GM12878 (cell line): ENCODE data around the gene AMBRA1. TPM values are rescaled to one million over a fixed set of nuclear protein-coding genes. Genes with fewer than 3 reads are reported as not detected.

ENCODE experiments used
- ATAC-seq: fragments of 200-7000 bp; cut with Tn5 transposase; 3 replicates; pipeline ENCODE4 v1.9.1; 2020; ENCODE audit warnings: mild to moderate bottlenecking, moderate library complexity
- BruUV-seq: library from RNA; stranded (reverse); fragments of 400-500 nt; replicated peaks from 2 replicates; lab custom pipeline; 2021; lab: Mats Ljungman, UMichigan
- CTCF ChIA-PET: fragments of 300-600 bp; sonication (Branson Sonifier 250); formaldehyde crosslinking; extraction: SDS; loops from one replicate; lab custom pipeline; 2021; ENCODE audit warnings: inconsistent platforms; lab: Yijun Ruan, JAX
- POLR2A ChIA-PET: fragments of 350-600 bp; formaldehyde crosslinking; extraction: SDS; loops from one replicate; lab custom pipeline; 2021; ENCODE audit warnings: inconsistent platforms; lab: Charles Lee
- RAD21 ChIA-PET: fragments of 300-600 bp; sonication (Branson Sonifier 250); formaldehyde crosslinking; loops from one replicate; lab custom pipeline; 2023; ENCODE audit warnings: antibody characterized with exemption; ENCODE audit not compliant: unreplicated experiment; lab: Charles Lee
- SMC1A ChIA-PET: fragments of 300-600 bp; sonication (Branson Sonifier 250); formaldehyde crosslinking; loops from one replicate; lab custom pipeline; 2023; ENCODE audit not compliant: unreplicated experiment, uncharacterized antibody; lab: Charles Lee
- DNase-seq: peaks from one replicate; pipeline ENCODE4 v3.0.0-alpha.2; 2011; ENCODE audit warnings: low read depth, low spot score
- FAIRE-seq: peaks from 3 replicates; lab custom pipeline; 2011; peaks lifted over from hg19 to GRCh38; lab: Jason Lieb, UNC
- H2AFZ ChIP-seq: 2 replicates; pipeline ENCODE4 v1.6.0; 2011; ENCODE audit warnings: low read depth, low read length, control low read depth; ENCODE audit not compliant: control insufficient read depth
- H3K27ac ChIP-seq: 2 replicates; pipeline ENCODE4 v1.5.1; 2011; ENCODE audit warnings: control low read depth; ENCODE audit not compliant: control insufficient read depth, insufficient read depth
- H3K27me3 ChIP-seq, 2 experiments: replicated peaks in 1 of 2; 2 replicates each; pipeline versions ENCODE4 v1.6.0 to v1.6.1; 2011; ENCODE audit warnings: low read length in 1 of 2; ENCODE audit not compliant: control insufficient read depth in 2 of 2, insufficient read depth in 2 of 2
- H3K36me3 ChIP-seq, 2 experiments: 2 replicates each; pipeline ENCODE4 v1.5.1; 2011; ENCODE audit warnings: low read length in 1 of 2; ENCODE audit not compliant: control insufficient read depth in 2 of 2, insufficient read depth in 2 of 2
- H3K4me1 ChIP-seq: 2 replicates; pipeline ENCODE4 v1.6.1; 2011; ENCODE audit warnings: mild to moderate bottlenecking, low read length, moderate library complexity, mixed read lengths; ENCODE audit not compliant: control insufficient read depth, insufficient read depth
- H3K4me2 ChIP-seq: 2 replicates; pipeline ENCODE4 v1.6.0; 2011; ENCODE audit warnings: control low read depth; ENCODE audit not compliant: control insufficient read depth, insufficient read depth
- H3K4me3 ChIP-seq: fragments of 200-600 bp; sonication (generic); 2 replicates; pipeline ENCODE4 v1.5.1; 2016
- H3K79me2 ChIP-seq: 2 replicates; pipeline ENCODE4 v1.6.0; 2011; ENCODE audit warnings: low read length; ENCODE audit not compliant: control insufficient read depth, insufficient read depth
- H3K9ac ChIP-seq: 2 replicates; pipeline ENCODE4 v1.8.0; 2011; ENCODE audit warnings: low read length, control low read depth, mixed read lengths; ENCODE audit not compliant: control insufficient read depth, insufficient read depth
- H3K9me3 ChIP-seq: replicated peaks from 3 replicates; pipeline ENCODE4 v1.5.1; 2011; ENCODE audit warnings: mild to moderate bottlenecking, low read length; ENCODE audit not compliant: control insufficient read depth, insufficient read depth
- H4K20me1 ChIP-seq: 2 replicates; pipeline ENCODE4 v1.6.0; 2011; ENCODE audit not compliant: control insufficient read depth, insufficient read depth
- CREM ChIP-seq: IDR thresholded peaks from 2 replicates; pipeline ENCODE4 v1.6.1; 2014; ENCODE audit warnings: antibody characterized with exemption, low read depth
- DPF2 ChIP-seq: fragments of 450-650 bp; IDR thresholded peaks from 2 replicates; pipeline ENCODE4 v1.6.1; 2017; ENCODE audit warnings: mild to moderate bottlenecking
- MTA2 ChIP-seq: fragments of 450-650 bp; IDR thresholded peaks from 2 replicates; pipeline ENCODE4 v1.6.1; 2016; ENCODE audit warnings: low read depth, mild to moderate bottlenecking, moderate library complexity
- MYB ChIP-seq: fragments of 150-350 bp; IDR thresholded peaks from 2 replicates; pipeline ENCODE4 v1.6.1; 2014; ENCODE audit warnings: mild to moderate bottlenecking, low read depth, low read length, borderline replicate concordance
- NFYB ChIP-seq: IDR thresholded peaks from 2 replicates; pipeline ENCODE4 v1.6.1; 2011; ENCODE audit warnings: low read depth, mild to moderate bottlenecking, low read length, improper control_type of control experiment, moderate library complexity; ENCODE audit not compliant: insufficient read depth
- NR2C1 ChIP-seq: fragments of 450-650 bp; IDR thresholded peaks from 2 replicates; pipeline ENCODE4 v1.6.1; 2017; ENCODE audit warnings: antibody characterized with exemption, mild to moderate bottlenecking, moderate library complexity
- POLR2A ChIP-seq: IDR thresholded peaks from 2 replicates; pipeline ENCODE4 v1.6.1; 2011; ENCODE audit warnings: low read depth, mild to moderate bottlenecking, low read length
- RAD21 ChIP-seq: IDR thresholded peaks from 2 replicates; pipeline ENCODE4 v1.6.1; 2011; ENCODE audit warnings: mild to moderate bottlenecking, low read depth, low read length, moderate library complexity; ENCODE audit not compliant: insufficient read depth
- RAD51 ChIP-seq: fragments of 450-650 bp; IDR thresholded peaks from 2 replicates; pipeline ENCODE4 v1.6.1; 2016; ENCODE audit warnings: moderate library complexity, mild to moderate bottlenecking, inconsistent platforms
- SMC3 ChIP-seq: IDR thresholded peaks from 2 replicates; pipeline ENCODE4 v1.6.1; 2011; ENCODE audit warnings: low read length, improper control_type of control experiment, borderline replicate concordance
- STAT3 ChIP-seq: IDR thresholded peaks from 2 replicates; pipeline ENCODE4 v1.6.1; 2011; ENCODE audit warnings: low read depth, low read length, improper control_type of control experiment
- TCF7 ChIP-seq: IDR thresholded peaks from 2 replicates; pipeline ENCODE4 v1.6.1; 2014; ENCODE audit warnings: antibody characterized with exemption, borderline replicate concordance
- ZNF207 ChIP-seq: fragments of 450-650 bp; IDR thresholded peaks from 2 replicates; pipeline ENCODE4 v1.6.1; 2014; ENCODE audit warnings: antibody characterized with exemption, mild to moderate bottlenecking, borderline replicate concordance
- ZNF384 ChIP-seq: IDR thresholded peaks from 2 replicates; pipeline ENCODE4 v1.6.1; 2012; ENCODE audit warnings: low read depth, mild to moderate bottlenecking, low read length, improper control_type of control experiment, borderline replicate concordance
- WGBS: methylation state at CpG from one replicate; pipeline ENCODE4 v1.1.6; 2016; ENCODE audit warnings: low lambda C conversion rate; ENCODE audit not compliant: insufficient replicate concordance, insufficient coverage; ENCODE audit errors: missing lambda C conversion rate; 5-methylcytosine and 5-hydroxymethylcytosine counted together
- in situ Hi-C: fragments of 300-500 bp; cut with MboI; formaldehyde crosslinking; loops from 9 replicates; pipeline ENCODE4 v1.14.3; 2018; ENCODE audit warnings: mixed read lengths
- intact Hi-C: fragments of 100-400 bp; cut with micrococcal nuclease; formaldehyde crosslinking; loops from one replicate; pipeline ENCODE4 v1.14.2; 2022; ENCODE audit not compliant: unreplicated experiment
- polyA plus RNA-seq, 11 experiments: library from polyadenylated mRNA; depleted of rRNA in 4 of 11; unstranded in 6 of 11; stranded (reverse) in 5 of 11; fragments of >200 nt; fragmentation: Nextera tagmentation in 4 of 11; fragmentation: Illumina TruSeq in 1 of 11; extraction: Ambion mirVana in 4 of 11; extraction: Trizol in 1 of 11; gene quantifications; 1 replicate in 1 of 11; 2 replicates in 10 of 11; pipeline versions ENCODE4 v1.2.1 to v1.2.3, GENCODE V29; 2011 to 2016; ENCODE audit warnings: inconsistent platforms in 2 of 11, missing spikeins in 2 of 11, low read depth in 1 of 11
- total RNA-seq, 4 experiments: library from RNA; depleted of rRNA in 3 of 4; stranded (reverse); fragments of >200 nt in 3 of 4; fragmentation: Illumina TruSeq in 1 of 4; extraction: Trizol in 1 of 4; gene quantifications; 2 replicates each; pipeline versions ENCODE4 v1.2.1 to v1.2.3, GENCODE V29; 2013 to 2021
- TF ChIP-seq, protein P1 (sequence below): IDR thresholded peaks from 2 replicates; pipeline ENCODE4 v1.6.1; 2011; ENCODE audit warnings: mild to moderate bottlenecking, low read depth, low read length, moderate library complexity; ENCODE audit not compliant: insufficient replicate concordance
- TF ChIP-seq, protein P2 (sequence below): fragments of 450-650 bp; IDR thresholded peaks from 2 replicates; pipeline ENCODE4 v1.6.1; 2017; ENCODE audit warnings: mild to moderate bottlenecking, moderate library complexity
- TF ChIP-seq, protein P3 (sequence below): fragments of 450-650 bp; IDR thresholded peaks from 2 replicates; pipeline ENCODE4 v1.6.1; 2016; ENCODE audit warnings: mild to moderate bottlenecking

Gene AMBRA1
- total and polyA plus RNA-seq, 10 of the 15 experiments (the other 5 are each of a cell fraction or from before 2014, with no cell fraction given) = 0.57 to 34.3 (median 13.7) TPM

DNA sequence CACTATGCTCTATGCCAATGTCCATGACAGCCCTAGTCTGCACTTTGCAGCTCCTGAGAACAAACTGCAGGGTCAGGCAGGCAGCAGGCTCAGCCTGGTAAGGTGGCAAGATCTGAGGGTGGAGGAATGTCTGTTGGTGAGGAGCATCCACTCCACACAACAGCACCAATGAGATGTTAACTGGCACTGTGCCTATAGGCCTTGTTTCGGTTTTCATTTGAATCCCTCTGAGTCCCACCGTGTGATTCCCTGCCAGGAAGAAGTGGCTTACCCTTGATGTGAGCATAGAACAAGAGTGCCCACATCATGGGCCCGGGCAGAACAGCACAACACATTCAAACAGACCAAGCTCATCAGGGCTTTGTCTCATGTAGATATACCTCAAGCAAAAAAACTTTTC is 158.1 kb downstream of the AMBRA1 start:
- in situ Hi-C loops = no loop called here
- no TSS peak for BruUV-seq
- intact Hi-C loops = no loop called here
- Histone ChIP-seq H3K9ac (no peak overlapping the region), H3K79me2 (no peaks in the 10 kb centered on the region), H3K27me3 (no peaks in the 10 kb centered on the region), H3K36me3 (peaks cover 18 to 23% of the 10 kb centered on the region in 2 experiments; a peak in 3 of 4 replicates), H3K9me3 (no peaks in the 10 kb centered on the region), H3K4me1 (peaks cover 4% of the 10 kb centered on the region; the same call in 1 of the 2 replicates), H3K27ac (no peak overlapping the region), H4K20me1 (no peaks in the 10 kb centered on the region), H2AFZ (no peak overlapping the region), H3K4me2 (no peak overlapping the region), H3K4me3 (no peak overlapping the region)
- no peak for FAIRE-seq
- ChIA-PET RAD21 (interaction anchor here (1.3 to 3.5 kb wide), 6 partner anchors 10 to 94 kb away, joined by 3 to 31 read pairs (median 11); no protein-coding TSS in a partner anchor), CTCF (interaction anchor here (1.5 to 3.8 kb wide), 2 partner anchors 11 to 186 kb away, joined by 3 to 30 read pairs; no protein-coding TSS in a partner anchor), SMC1A (interaction anchor here (0.8 to 8.0 kb wide), 9 partner anchors 10 to 120 kb away, joined by 3 to 105 read pairs (median 4); no protein-coding TSS in a partner anchor), POLR2A (interaction anchor here (1.0 to 2.9 kb wide), 3 partner anchors 42 to 74 kb away, joined by 3 to 19 read pairs (median 3); no protein-coding TSS in a partner anchor)
- ATAC-seq = no peak; the same call in 2 of the 3 replicates
- TF ChIP-seq ZNF207 (no peak), SMC3 (no peak), STAT3 (no peak), NR2C1 (no peak), MTA2 (no peak), RAD21 (no peak), DPF2 (no peak), CREM (no peak), POLR2A (no peak), TCF7 (no peak), MYB (no peak), RAD51 (no peak), NFYB (no peak), ZNF384 (no peak)
- TF ChIP-seq, protein P1, sequence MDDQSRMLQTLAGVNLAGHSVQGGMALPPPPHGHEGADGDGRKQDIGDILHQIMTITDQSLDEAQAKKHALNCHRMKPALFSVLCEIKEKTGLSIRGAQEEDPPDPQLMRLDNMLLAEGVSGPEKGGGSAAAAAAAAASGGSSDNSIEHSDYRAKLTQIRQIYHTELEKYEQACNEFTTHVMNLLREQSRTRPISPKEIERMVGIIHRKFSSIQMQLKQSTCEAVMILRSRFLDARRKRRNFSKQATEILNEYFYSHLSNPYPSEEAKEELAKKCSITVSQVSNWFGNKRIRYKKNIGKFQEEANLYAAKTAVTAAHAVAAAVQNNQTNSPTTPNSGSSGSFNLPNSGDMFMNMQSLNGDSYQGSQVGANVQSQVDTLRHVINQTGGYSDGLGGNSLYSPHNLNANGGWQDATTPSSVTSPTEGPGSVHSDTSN = no peak
- TF ChIP-seq, protein P2, sequence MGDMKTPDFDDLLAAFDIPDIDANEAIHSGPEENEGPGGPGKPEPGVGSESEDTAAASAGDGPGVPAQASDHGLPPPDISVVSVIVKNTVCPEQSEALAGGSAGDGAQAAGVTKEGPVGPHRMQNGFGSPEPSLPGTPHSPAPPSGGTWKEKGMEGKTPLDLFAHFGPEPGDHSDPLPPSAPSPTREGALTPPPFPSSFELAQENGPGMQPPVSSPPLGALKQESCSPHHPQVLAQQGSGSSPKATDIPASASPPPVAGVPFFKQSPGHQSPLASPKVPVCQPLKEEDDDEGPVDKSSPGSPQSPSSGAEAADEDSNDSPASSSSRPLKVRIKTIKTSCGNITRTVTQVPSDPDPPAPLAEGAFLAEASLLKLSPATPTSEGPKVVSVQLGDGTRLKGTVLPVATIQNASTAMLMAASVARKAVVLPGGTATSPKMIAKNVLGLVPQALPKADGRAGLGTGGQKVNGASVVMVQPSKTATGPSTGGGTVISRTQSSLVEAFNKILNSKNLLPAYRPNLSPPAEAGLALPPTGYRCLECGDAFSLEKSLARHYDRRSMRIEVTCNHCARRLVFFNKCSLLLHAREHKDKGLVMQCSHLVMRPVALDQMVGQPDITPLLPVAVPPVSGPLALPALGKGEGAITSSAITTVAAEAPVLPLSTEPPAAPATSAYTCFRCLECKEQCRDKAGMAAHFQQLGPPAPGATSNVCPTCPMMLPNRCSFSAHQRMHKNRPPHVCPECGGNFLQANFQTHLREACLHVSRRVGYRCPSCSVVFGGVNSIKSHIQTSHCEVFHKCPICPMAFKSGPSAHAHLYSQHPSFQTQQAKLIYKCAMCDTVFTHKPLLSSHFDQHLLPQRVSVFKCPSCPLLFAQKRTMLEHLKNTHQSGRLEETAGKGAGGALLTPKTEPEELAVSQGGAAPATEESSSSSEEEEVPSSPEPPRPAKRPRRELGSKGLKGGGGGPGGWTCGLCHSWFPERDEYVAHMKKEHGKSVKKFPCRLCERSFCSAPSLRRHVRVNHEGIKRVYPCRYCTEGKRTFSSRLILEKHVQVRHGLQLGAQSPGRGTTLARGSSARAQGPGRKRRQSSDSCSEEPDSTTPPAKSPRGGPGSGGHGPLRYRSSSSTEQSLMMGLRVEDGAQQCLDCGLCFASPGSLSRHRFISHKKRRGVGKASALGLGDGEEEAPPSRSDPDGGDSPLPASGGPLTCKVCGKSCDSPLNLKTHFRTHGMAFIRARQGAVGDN = no peak
- TF ChIP-seq, protein P3, sequence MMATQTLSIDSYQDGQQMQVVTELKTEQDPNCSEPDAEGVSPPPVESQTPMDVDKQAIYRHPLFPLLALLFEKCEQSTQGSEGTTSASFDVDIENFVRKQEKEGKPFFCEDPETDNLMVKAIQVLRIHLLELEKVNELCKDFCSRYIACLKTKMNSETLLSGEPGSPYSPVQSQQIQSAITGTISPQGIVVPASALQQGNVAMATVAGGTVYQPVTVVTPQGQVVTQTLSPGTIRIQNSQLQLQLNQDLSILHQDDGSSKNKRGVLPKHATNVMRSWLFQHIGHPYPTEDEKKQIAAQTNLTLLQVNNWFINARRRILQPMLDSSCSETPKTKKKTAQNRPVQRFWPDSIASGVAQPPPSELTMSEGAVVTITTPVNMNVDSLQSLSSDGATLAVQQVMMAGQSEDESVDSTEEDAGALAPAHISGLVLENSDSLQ = no peak
- WGBS = 61% methylated on average over 3 of the region's 3 CpGs
- DNase-seq = no peak
